Tibial nerve (tissue), 4 donors: Measurements from ENCODE around the gene ZNHIT6. TPM values are rescaled to one million over a fixed set of nuclear protein-coding genes. Genes with fewer than 3 reads are reported as not detected.

ENCODE experiments used
- DNase-seq, 2 donors: peaks; one replicate each; pipeline ENCODE4 v3.0.0-alpha.2; 2019; ENCODE audit warnings: low spot score in 2 of 2
- H3K27ac ChIP-seq, 4 donors: fragments of 200-600 bp; sonication (generic) in 3 of 4; one replicate each; pipeline ENCODE4 v1.5.1; 2017 to 2019; ENCODE audit warnings: mild to moderate bottlenecking in 1 of 4
- H3K27me3 ChIP-seq, 2 donors: fragments of 200-600 bp; sonication (generic) in 1 of 2; one replicate each; pipeline versions ENCODE4 v1.5.1 to v1.6.0; 2017 to 2019
- H3K36me3 ChIP-seq, 3 donors: fragments of 200-600 bp; sonication (generic); one replicate each; pipeline ENCODE4 v1.5.1; 2018 to 2019
- H3K4me1 ChIP-seq, 4 donors: fragments of 200-600 bp; sonication (generic) in 3 of 4; one replicate each; pipeline ENCODE4 v1.5.1; 2017 to 2019
- H3K4me3 ChIP-seq, 4 donors: fragments of 200-600 bp; sonication (generic) in 3 of 4; one replicate each; pipeline ENCODE4 v1.5.1; 2017 to 2019; ENCODE audit warnings: mild to moderate bottlenecking in 1 of 4, moderate library complexity in 1 of 4
- H3K9me3 ChIP-seq, 4 donors: fragments of 200-600 bp; sonication (generic) in 3 of 4; one replicate each; pipeline ENCODE4 v1.5.1; 2017 to 2019
- EP300 ChIP-seq, 2 donors: sonication (generic); formaldehyde crosslinking; IDR thresholded peaks; one replicate each; pipeline ENCODE4 v1.6.1; 2017; ENCODE audit warnings: antibody characterized with exemption in 2 of 2, mild to moderate bottlenecking in 1 of 2
- POLR2A ChIP-seq, 2 donors: fragments of 450-650 bp; IDR thresholded peaks; one replicate each; pipeline ENCODE4 v1.6.1; 2017; ENCODE audit warnings: antibody characterized with exemption in 2 of 2, mild to moderate bottlenecking in 2 of 2, moderate library complexity in 2 of 2
- WGBS, 2 donors: methylation state at CpG; one replicate each; pipeline ENCODE4 v1.1.5; 2018; 5-methylcytosine and 5-hydroxymethylcytosine counted together
- total RNA-seq, 4 donors: library from RNA; depleted of rRNA; stranded (reverse); fragments of >200 nt; gene quantifications; one replicate each; pipeline ENCODE4 v1.1.0, GENCODE V29; 2016
- TF ChIP-seq, protein P1 (sequence below), 5 experiments: fragments of 200-600 bp in 3 of 5; fragments of 450-650 bp in 2 of 5; sonication (generic) in 3 of 5; IDR thresholded peaks; one replicate each; pipeline ENCODE4 v1.5.1; 2016 to 2019; ENCODE audit warnings: antibody characterized with exemption in 5 of 5, mild to moderate bottlenecking in 3 of 5, moderate library complexity in 2 of 5

ZNHIT6 gene
- total RNA-seq, 4 donors from 2014 or later, result 10.4 to 22.1 (median 17.7) TPM

- Histone ChIP-seq H3K4me3 (no peak overlapping the region), H3K36me3 (peaks cover 0 to 45% (median 0%) of the 10 kb centered on the region in 3 donors), H3K27me3 (no peaks in the 10 kb centered on the region), H3K4me1 (no peaks in the 10 kb centered on the region), H3K9me3 (peaks cover 0 to 27% (median 6%) of the 10 kb centered on the region in 4 donors), H3K27ac (no peak overlapping the region)
- TF ChIP-seq POLR2A (IDR thresholded peaks at IDR 0.05) (no peak), EP300 (IDR thresholded peaks at IDR 0.05) (no peak)
- TF ChIP-seq, protein P1, sequence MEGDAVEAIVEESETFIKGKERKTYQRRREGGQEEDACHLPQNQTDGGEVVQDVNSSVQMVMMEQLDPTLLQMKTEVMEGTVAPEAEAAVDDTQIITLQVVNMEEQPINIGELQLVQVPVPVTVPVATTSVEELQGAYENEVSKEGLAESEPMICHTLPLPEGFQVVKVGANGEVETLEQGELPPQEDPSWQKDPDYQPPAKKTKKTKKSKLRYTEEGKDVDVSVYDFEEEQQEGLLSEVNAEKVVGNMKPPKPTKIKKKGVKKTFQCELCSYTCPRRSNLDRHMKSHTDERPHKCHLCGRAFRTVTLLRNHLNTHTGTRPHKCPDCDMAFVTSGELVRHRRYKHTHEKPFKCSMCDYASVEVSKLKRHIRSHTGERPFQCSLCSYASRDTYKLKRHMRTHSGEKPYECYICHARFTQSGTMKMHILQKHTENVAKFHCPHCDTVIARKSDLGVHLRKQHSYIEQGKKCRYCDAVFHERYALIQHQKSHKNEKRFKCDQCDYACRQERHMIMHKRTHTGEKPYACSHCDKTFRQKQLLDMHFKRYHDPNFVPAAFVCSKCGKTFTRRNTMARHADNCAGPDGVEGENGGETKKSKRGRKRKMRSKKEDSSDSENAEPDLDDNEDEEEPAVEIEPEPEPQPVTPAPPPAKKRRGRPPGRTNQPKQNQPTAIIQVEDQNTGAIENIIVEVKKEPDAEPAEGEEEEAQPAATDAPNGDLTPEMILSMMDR (IDR thresholded peaks at IDR 0.05), result no peak
- WGBS, 2 donors, result 71 to 78% methylated on average over 1 of the region's 1 CpG
- DNase-seq, result no peak
Observed at GRCh38 chr1:85623061-85623471, 85.2 kb downstream of the ZNHIT6 start.

- H3K36me3 ChIP-seq, result peaks cover 0 to 40% (median 0%) of the 10 kb centered on the region in 3 donors
- no peak for DNase-seq
- H3K27me3 ChIP-seq, result peaks cover 0 to 4% of the 10 kb centered on the region in 2 donors
- no peak overlapping the region for H3K27ac ChIP-seq
- peaks cover 0 to 27% (median 6%) of the 10 kb centered on the region in 4 donors for H3K9me3 ChIP-seq
- 97% methylated on average over 1 of the region's 1 CpG for WGBS, 2 donors
- TF ChIP-seq, protein P1 (IDR thresholded peaks at IDR 0.05), result no peak
- TF ChIP-seq EP300 (IDR thresholded peaks at IDR 0.05) (no peak), POLR2A (IDR thresholded peaks at IDR 0.05) (no peak)
- no peaks in the 10 kb centered on the region for H3K4me1 ChIP-seq
- H3K4me3 ChIP-seq, result no peak overlapping the region
Observed at GRCh38 chr1:85621430-85621829, 86.8 kb downstream of the ZNHIT6 start.

GRCh38 chr1:85617633-85618100 lies 90.6 kb downstream of the ZNHIT6 start:
- Histone ChIP-seq H3K4me3 (no peak overlapping the region), H3K27me3 (peaks cover 0 to 9% of the 10 kb centered on the region in 2 donors), H3K27ac (no peak overlapping the region), H3K4me1 (peaks cover 0 to 6% (median under 1%) of the 10 kb centered on the region in 4 donors), H3K9me3 (peaks cover 0 to 21% (median 6%) of the 10 kb centered on the region in 4 donors), H3K36me3 (peaks cover 0 to 21% (median 0%) of the 10 kb centered on the region in 3 donors)
- DNase-seq, result no peak
- 28 to 39% methylated on average over 3 of the region's 3 CpGs for WGBS, 2 donors
- TF ChIP-seq EP300 (IDR thresholded peaks at IDR 0.05) (no peak), POLR2A (IDR thresholded peaks at IDR 0.05) (no peak)
- TF ChIP-seq, protein P1 (IDR thresholded peaks at IDR 0.05), result no peak

- peaks cover 0 to 14% (median 5%) of the 10 kb centered on the region in 4 donors for H3K4me1 ChIP-seq
- H3K27me3 ChIP-seq, result peaks cover 0 to 9% of the 10 kb centered on the region in 2 donors
- DNase-seq, result no peak
- H3K27ac ChIP-seq, result no peak overlapping the region
- peaks cover 0 to 12% (median 5%) of the 10 kb centered on the region in 4 donors for H3K9me3 ChIP-seq
- WGBS, 2 donors, result 90 to 99% methylated on average over 3 of the region's 3 CpGs
- no peak overlapping the region for H3K4me3 ChIP-seq
- peaks cover 0 to 11% (median 0%) of the 10 kb centered on the region in 3 donors for H3K36me3 ChIP-seq
- TF ChIP-seq, protein P1 (IDR thresholded peaks at IDR 0.05), result no peak
- TF ChIP-seq EP300 (IDR thresholded peaks at IDR 0.05), result no peak
- TF ChIP-seq POLR2A (IDR thresholded peaks at IDR 0.05), result no peak
Observed at GRCh38 chr1:85616736-85617135, 91.5 kb downstream of the ZNHIT6 start.

DNA sequence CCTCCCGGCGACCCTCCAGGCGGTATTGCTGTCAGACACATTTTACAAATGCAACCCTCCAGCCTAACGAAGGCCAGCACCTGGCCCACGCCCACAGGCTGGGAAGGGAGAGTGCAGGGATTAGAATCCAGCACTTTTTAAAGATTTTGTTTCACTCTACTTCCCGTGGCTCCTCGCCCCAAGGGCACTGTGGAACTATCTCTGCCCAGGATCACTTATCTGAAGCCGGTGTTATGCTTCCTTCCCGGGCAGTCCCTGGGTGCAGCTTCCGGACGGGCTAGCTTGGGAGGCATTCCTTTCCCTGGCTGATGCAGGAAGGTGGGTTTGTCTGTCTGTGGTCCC lies 91.9 kb downstream of the ZNHIT6 start:
- peaks cover 0 to 8% (median 3%) of the 10 kb centered on the region in 4 donors for H3K9me3 ChIP-seq
- peaks cover 0 to 9% of the 10 kb centered on the region in 2 donors for H3K27me3 ChIP-seq
- peak overlapping the region in 1 of 4 donors; percentile 10 for H3K4me3 ChIP-seq
- TF ChIP-seq EP300 (IDR thresholded peaks at IDR 0.05) (no peak), POLR2A (IDR thresholded peaks at IDR 0.05) (no peak)
- TF ChIP-seq, protein P1 (IDR thresholded peaks at IDR 0.05), result no peak
- DNase-seq, result no peak
- no peak overlapping the region for H3K27ac ChIP-seq
- peaks cover 0 to 18% (median 5%) of the 10 kb centered on the region in 4 donors for H3K4me1 ChIP-seq
- H3K36me3 ChIP-seq, result peaks cover 0 to 7% (median 0%) of the 10 kb centered on the region in 3 donors
- 76% methylated on average over 9 to 11 of the region's 11 CpGs for WGBS, 2 donors
